Rectal smooth muscle tissue (tissue), 1 donor: ENCODE data around the gene STAT6.

Experiments
- H3K27ac ChIP-seq: one replicate; pipeline ENCODE4 v1.7.0; 2013; ENCODE audit warnings: low read depth, low read length, inconsistent platforms
- H3K27me3 ChIP-seq: one replicate; pipeline ENCODE4 v1.7.0; 2013; ENCODE audit warnings: low read length; ENCODE audit not compliant: control insufficient read depth, insufficient read depth
- H3K36me3 ChIP-seq: one replicate; pipeline ENCODE4 v1.7.0; 2013; ENCODE audit warnings: low read length; ENCODE audit not compliant: control insufficient read depth, insufficient read depth
- H3K4me1 ChIP-seq: one replicate; pipeline ENCODE4 v1.7.0; 2013; ENCODE audit warnings: low read length; ENCODE audit not compliant: control insufficient read depth, insufficient read depth
- H3K4me3 ChIP-seq: one replicate; pipeline ENCODE4 v1.7.0; 2013; ENCODE audit warnings: low read length
- H3K9ac ChIP-seq: one replicate; pipeline ENCODE4 v1.7.0; 2013; ENCODE audit warnings: low read length

The STAT6 gene

GRCh38 chr12:57049119-57049446, 62.1 kb downstream of the STAT6 start:
- no peak overlapping the region for H3K9ac ChIP-seq
- no peak overlapping the region for H3K27ac ChIP-seq
- H3K4me3 ChIP-seq = peak overlapping the region; percentile 56
- no peaks in the 10 kb centered on the region for H3K4me1 ChIP-seq
- no peaks in the 10 kb centered on the region for H3K27me3 ChIP-seq
- no peaks in the 10 kb centered on the region for H3K36me3 ChIP-seq

- Histone ChIP-seq H3K27ac (no peak overlapping the region), H3K36me3 (no peaks in the 10 kb centered on the region), H3K9ac (no peak overlapping the region), H3K4me1 (no peaks in the 10 kb centered on the region), H3K27me3 (no peaks in the 10 kb centered on the region), H3K4me3 (peak overlapping the region; percentile 56)
Observed at GRCh38 chr12:57048423-57049118, 62.6 kb downstream of the STAT6 start.

GRCh38 chr12:57047981-57048380, 63.2 kb downstream of the STAT6 start:
- no peak overlapping the region for H3K27ac ChIP-seq
- peak overlapping the region; percentile 56 for H3K4me3 ChIP-seq
- H3K36me3 ChIP-seq = no peaks in the 10 kb centered on the region
- no peaks in the 10 kb centered on the region for H3K4me1 ChIP-seq
- H3K27me3 ChIP-seq = no peaks in the 10 kb centered on the region
- no peak overlapping the region for H3K9ac ChIP-seq

- no peaks in the 10 kb centered on the region for H3K4me1 ChIP-seq
- H3K36me3 ChIP-seq = no peaks in the 10 kb centered on the region
- no peak overlapping the region for H3K9ac ChIP-seq
- no peak overlapping the region for H3K27ac ChIP-seq
- H3K27me3 ChIP-seq = no peaks in the 10 kb centered on the region
- H3K4me3 ChIP-seq = no peak overlapping the region
Observed at GRCh38 chr12:57046947-57047890, 63.9 kb downstream of the STAT6 start.

GRCh38 chr12:57046086-57046791, 64.9 kb downstream of the STAT6 start:
- Histone ChIP-seq H3K4me1 (no peaks in the 10 kb centered on the region), H3K27me3 (no peaks in the 10 kb centered on the region), H3K27ac (no peak overlapping the region), H3K9ac (no peak overlapping the region), H3K36me3 (no peaks in the 10 kb centered on the region), H3K4me3 (no peak overlapping the region)
